ENCODE data around the gene VIPR1. TPM values are rescaled to one million over a fixed set of nuclear protein-coding genes. Genes with fewer than 3 reads are reported as not detected.

The VIPR1 gene, protein sequence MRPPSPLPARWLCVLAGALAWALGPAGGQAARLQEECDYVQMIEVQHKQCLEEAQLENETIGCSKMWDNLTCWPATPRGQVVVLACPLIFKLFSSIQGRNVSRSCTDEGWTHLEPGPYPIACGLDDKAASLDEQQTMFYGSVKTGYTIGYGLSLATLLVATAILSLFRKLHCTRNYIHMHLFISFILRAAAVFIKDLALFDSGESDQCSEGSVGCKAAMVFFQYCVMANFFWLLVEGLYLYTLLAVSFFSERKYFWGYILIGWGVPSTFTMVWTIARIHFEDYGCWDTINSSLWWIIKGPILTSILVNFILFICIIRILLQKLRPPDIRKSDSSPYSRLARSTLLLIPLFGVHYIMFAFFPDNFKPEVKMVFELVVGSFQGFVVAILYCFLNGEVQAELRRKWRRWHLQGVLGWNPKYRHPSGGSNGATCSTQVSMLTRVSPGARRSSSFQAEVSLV
- total RNA-seq: 10 to 100 TPM; 74.2 to 98.0 TPM

- Histone ChIP-seq H3K36me3 (no peaks in the 10 kb centered on the region), H3K9me3 (no peaks in the 10 kb centered on the region), H3K27me3 (peaks cover 26% of the 10 kb centered on the region), H3K4me3 (peak within 1 kb of the TSS; percentile 54), H3K4me1 (peaks cover 5% of the 10 kb centered on the region), H3K9ac (ENCODE audit: low read depth in 2 of 2, low read length in 2 of 2) (peak within 1 kb of the TSS; percentile 59 to 95), H3K27ac (peak within 1 kb of the TSS; percentile 73)
- DNase-seq: peak; percentile 95
- TF ChIP-seq, protein P1, sequence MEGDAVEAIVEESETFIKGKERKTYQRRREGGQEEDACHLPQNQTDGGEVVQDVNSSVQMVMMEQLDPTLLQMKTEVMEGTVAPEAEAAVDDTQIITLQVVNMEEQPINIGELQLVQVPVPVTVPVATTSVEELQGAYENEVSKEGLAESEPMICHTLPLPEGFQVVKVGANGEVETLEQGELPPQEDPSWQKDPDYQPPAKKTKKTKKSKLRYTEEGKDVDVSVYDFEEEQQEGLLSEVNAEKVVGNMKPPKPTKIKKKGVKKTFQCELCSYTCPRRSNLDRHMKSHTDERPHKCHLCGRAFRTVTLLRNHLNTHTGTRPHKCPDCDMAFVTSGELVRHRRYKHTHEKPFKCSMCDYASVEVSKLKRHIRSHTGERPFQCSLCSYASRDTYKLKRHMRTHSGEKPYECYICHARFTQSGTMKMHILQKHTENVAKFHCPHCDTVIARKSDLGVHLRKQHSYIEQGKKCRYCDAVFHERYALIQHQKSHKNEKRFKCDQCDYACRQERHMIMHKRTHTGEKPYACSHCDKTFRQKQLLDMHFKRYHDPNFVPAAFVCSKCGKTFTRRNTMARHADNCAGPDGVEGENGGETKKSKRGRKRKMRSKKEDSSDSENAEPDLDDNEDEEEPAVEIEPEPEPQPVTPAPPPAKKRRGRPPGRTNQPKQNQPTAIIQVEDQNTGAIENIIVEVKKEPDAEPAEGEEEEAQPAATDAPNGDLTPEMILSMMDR (IDR thresholded peaks at IDR 0.05): no peak
- intact Hi-C loops (cut with DNase I): no loop called here
Measured at GRCh38 chr3:42502429-42503250, at the start of gene VIPR1. Gene VIPR1, plus strand, starts transcription at chr3:42502643. Its CDS starts 93 bp downstream, at chr3:42502736.

GRCh38 chr3:42456211-42456610 lies 46.2 kb upstream of the VIPR1 start:
- TF ChIP-seq, protein P1 (IDR thresholded peaks at IDR 0.05): no peak
- no peaks in the 10 kb centered on the region for H3K27me3 ChIP-seq
- no peaks in the 10 kb centered on the region for H3K9me3 ChIP-seq
- DNase-seq: no peak
- no peaks in the 10 kb centered on the region for H3K36me3 ChIP-seq
- H3K4me3 ChIP-seq: no peak overlapping the region
- no peaks in the 10 kb centered on the region for H3K4me1 ChIP-seq
- intact Hi-C loops (cut with DNase I): no loop called here
- no peak overlapping the region for H3K9ac ChIP-seq (ENCODE audit: low read depth in 2 of 2, low read length in 2 of 2)
- H3K27ac ChIP-seq: no peak overlapping the region

DNA sequence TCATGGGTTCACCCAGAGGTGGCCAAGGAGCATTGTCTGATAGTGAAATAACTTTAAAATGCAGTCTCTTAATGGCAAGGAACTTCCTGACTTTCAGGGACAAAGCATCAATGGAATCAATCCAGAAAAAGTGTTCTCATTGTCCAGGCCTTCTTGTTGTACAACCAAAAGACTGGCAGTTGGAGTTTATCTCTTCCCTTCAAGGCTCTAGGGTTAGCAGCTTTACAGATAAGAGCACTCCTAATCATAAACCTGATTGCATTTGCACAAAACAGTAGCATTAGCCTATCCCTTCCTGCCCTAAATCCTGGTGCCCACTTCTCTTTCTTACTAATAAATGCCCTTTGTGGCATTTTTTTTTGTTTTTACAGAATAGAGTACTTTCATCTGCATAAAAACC lies 43.3 kb upstream of the VIPR1 start:
- intact Hi-C loops (cut with DNase I): no loop called here
- no peak overlapping the region for H3K4me3 ChIP-seq
- no peaks in the 10 kb centered on the region for H3K9me3 ChIP-seq
- H3K9ac ChIP-seq (ENCODE audit: low read depth in 2 of 2, low read length in 2 of 2): no peak overlapping the region
- no peak for DNase-seq
- no peaks in the 10 kb centered on the region for H3K27me3 ChIP-seq
- no peaks in the 10 kb centered on the region for H3K36me3 ChIP-seq
- H3K27ac ChIP-seq: no peak overlapping the region
- TF ChIP-seq, protein P1 (IDR thresholded peaks at IDR 0.05): no peak
- no peaks in the 10 kb centered on the region for H3K4me1 ChIP-seq

DNA sequence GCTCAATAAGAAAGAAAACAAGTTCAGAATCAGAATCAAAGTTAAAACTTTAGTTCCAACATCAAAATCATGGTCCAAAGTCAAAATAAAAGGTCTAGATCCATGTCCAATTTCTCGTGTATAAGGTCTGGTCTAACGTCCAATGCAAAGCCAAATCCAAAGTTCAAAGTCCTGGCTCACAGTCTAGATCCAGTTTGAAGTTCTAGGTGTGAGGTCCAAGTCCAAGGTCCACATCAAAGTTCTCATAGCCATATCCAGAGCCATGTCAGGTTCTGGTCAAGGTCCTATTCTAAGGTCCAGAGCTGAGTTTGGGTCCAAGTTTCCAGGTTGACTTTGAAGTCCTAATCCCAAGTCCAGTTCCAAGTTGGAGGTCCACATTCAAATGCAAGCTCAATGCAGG lies 40.7 kb upstream of the VIPR1 start:
- TF ChIP-seq, protein P1 (IDR thresholded peaks at IDR 0.05): no peak
- H3K4me3 ChIP-seq: no peak overlapping the region
- H3K9ac ChIP-seq (ENCODE audit: low read depth in 2 of 2, low read length in 2 of 2): no peak overlapping the region
- no peak overlapping the region for H3K27ac ChIP-seq
- no peaks in the 10 kb centered on the region for H3K27me3 ChIP-seq
- H3K4me1 ChIP-seq: no peaks in the 10 kb centered on the region
- intact Hi-C loops (cut with DNase I): no loop called here
- H3K36me3 ChIP-seq: no peaks in the 10 kb centered on the region
- H3K9me3 ChIP-seq: no peaks in the 10 kb centered on the region
- no peak for DNase-seq

- no peak overlapping the region for H3K9ac ChIP-seq (ENCODE audit: low read depth in 2 of 2, low read length in 2 of 2)
- no peaks in the 10 kb centered on the region for H3K27me3 ChIP-seq
- no peaks in the 10 kb centered on the region for H3K4me1 ChIP-seq
- no peak overlapping the region for H3K27ac ChIP-seq
- H3K4me3 ChIP-seq: no peak overlapping the region
- DNase-seq: no peak
- TF ChIP-seq, protein P1 (IDR thresholded peaks at IDR 0.05): no peak
- intact Hi-C loops (cut with DNase I): no loop called here
- H3K36me3 ChIP-seq: no peaks in the 10 kb centered on the region
- no peaks in the 10 kb centered on the region for H3K9me3 ChIP-seq
Measured at GRCh38 chr3:42463093-42463492, 39.4 kb upstream of the VIPR1 start.

All from colonic mucosa (tissue), 4 donors.